ENCODE measurements around the gene CIDEC.
"Not testable (repeated sequence)": the region's sequence is repeated elsewhere in the genome, so short reads cannot be mapped to it uniquely, and the experiment has no call there.

CIDEC gene

GRCh38 chr3:9900965-9901415 is 20.9 kb upstream of the CIDEC start:
- DNase-seq, result not testable (repeated sequence)

- DNase-seq, result no peak
Observed at GRCh38 chr3:9899289-9899791, 19.3 kb upstream of the CIDEC start.

GRCh38 chr3:9898467-9899241 is 18.6 kb upstream of the CIDEC start:
- DNase-seq, result no peak

- no peak for DNase-seq
Observed at GRCh38 chr3:9897408-9898372, 17.6 kb upstream of the CIDEC start.

- peak; percentile 44 for DNase-seq
Observed at GRCh38 chr3:9896755-9897407, 16.8 kb upstream of the CIDEC start.

GRCh38 chr3:9895715-9896114 is 15.7 kb upstream of the CIDEC start:
- DNase-seq, result not testable (repeated sequence)

- DNase-seq, result no peak
Observed at GRCh38 chr3:9893739-9894138, 13.7 kb upstream of the CIDEC start.

GRCh38 chr3:9891072-9891622 is 11.1 kb upstream of the CIDEC start:
- peak; percentile 22 for DNase-seq

- DNase-seq, result peak; percentile 77
Observed at GRCh38 chr3:9890249-9891071, 10.4 kb upstream of the CIDEC start, which contains the start of gene JAGN1. JAGN1 (plus strand) TSS chr3:9890610; CDS start chr3:9890723, 113 bp downstream.

GRCh38 chr3:9889405-9889804 is 9.4 kb upstream of the CIDEC start:
- no peak for DNase-seq

- DNase-seq, result no peak
Observed at GRCh38 chr3:9888540-9888939, 8.5 kb upstream of the CIDEC start.

GRCh38 chr3:9887480-9887879 is 7.4 kb upstream of the CIDEC start:
- DNase-seq, result peak; percentile 40

GRCh38 chr3:9886328-9886727 is 6.3 kb upstream of the CIDEC start:
- DNase-seq, result no peak

GRCh38 chr3:9884555-9885165 is 4.6 kb upstream of the CIDEC start:
- DNase-seq, result no peak

GRCh38 chr3:9883706-9884554 is 3.9 kb upstream of the CIDEC start:
- DNase-seq, result no peak

GRCh38 chr3:9881441-9881840 is 1.4 kb upstream of the CIDEC start:
- no peak for DNase-seq

- no peak for DNase-seq
Observed at GRCh38 chr3:9878700-9879099, 1.4 kb downstream of the CIDEC start.

GRCh38 chr3:9876991-9877390 is 3.1 kb downstream of the CIDEC start:
- DNase-seq, result no peak

- DNase-seq, result not testable (repeated sequence)
Observed at GRCh38 chr3:9876255-9876654, 3.8 kb downstream of the CIDEC start.

- no peak for DNase-seq
Observed at GRCh38 chr3:9875448-9875847, 4.6 kb downstream of the CIDEC start.

Data from MV-4-11 (cell line).